Neuronal stem cell (in vitro differentiated cells): ENCODE measurements around the gene NPHP4.

Experiments
- DNase-seq: peaks from one replicate; pipeline ENCODE4 v3.0.0-alpha.2; 2013; ENCODE audit warnings: low spot score
- H2AFZ ChIP-seq: one replicate; pipeline ENCODE4 v1.6.1; 2013; ENCODE audit warnings: mild to moderate bottlenecking, low read length, inconsistent platforms
- H2AK5ac ChIP-seq: 2 replicates; pipeline ENCODE4 v1.6.1; 2013; ENCODE audit warnings: low read depth, mild to moderate bottlenecking, inconsistent platforms, low read length, moderate library complexity, mixed read lengths
- H2BK120ac ChIP-seq: 2 replicates; pipeline ENCODE4 v1.6.1; 2013; ENCODE audit warnings: low read depth, mild to moderate bottlenecking, inconsistent platforms, low read length, moderate library complexity, mixed read lengths
- H2BK12ac ChIP-seq: one replicate; pipeline ENCODE4 v1.6.1; 2013; ENCODE audit warnings: low read length, inconsistent platforms
- H2BK15ac ChIP-seq: 2 replicates; pipeline ENCODE4 v1.6.1; 2013; ENCODE audit warnings: mild to moderate bottlenecking, low read length, inconsistent platforms, mixed read lengths
- H2BK5ac ChIP-seq: one replicate; pipeline ENCODE4 v1.6.1; 2013; ENCODE audit warnings: inconsistent platforms, mild to moderate bottlenecking, low read length, moderate library complexity
- H3K14ac ChIP-seq: one replicate; pipeline ENCODE4 v1.6.1; 2013; ENCODE audit warnings: low read length, inconsistent platforms
- H3K18ac ChIP-seq: 2 replicates; pipeline ENCODE4 v1.6.1; 2013; ENCODE audit warnings: low read length, inconsistent platforms
- H3K23ac ChIP-seq: 2 replicates; pipeline ENCODE4 v1.6.1; 2013; ENCODE audit warnings: low read depth, mild to moderate bottlenecking, mixed read lengths, low read length, inconsistent platforms; ENCODE audit not compliant: poor library complexity
- H3K27ac ChIP-seq: replicated peaks from 3 replicates; pipeline ENCODE4 v1.5.1; 2013; ENCODE audit warnings: low read length, inconsistent platforms
- H3K27me3 ChIP-seq, 3 experiments: 2 replicates each; pipeline ENCODE4 v1.6.1; 2013; ENCODE audit warnings: low read length in 3 of 3, mild to moderate bottlenecking in 2 of 3, inconsistent platforms in 1 of 3, low read depth in 1 of 3, mixed read lengths in 1 of 3, moderate library complexity in 1 of 3; ENCODE audit not compliant: control insufficient read depth in 3 of 3, insufficient read depth in 3 of 3
- H3K36me3 ChIP-seq, 2 donors: replicated peaks in 1 of 2; 2 replicates each; pipeline ENCODE4 v1.6.1; 2013; ENCODE audit warnings: low read length in 2 of 2; ENCODE audit not compliant: control insufficient read depth in 2 of 2, insufficient read depth in 2 of 2
- H3K4ac ChIP-seq: 2 replicates; pipeline ENCODE4 v1.6.1; 2013; ENCODE audit warnings: inconsistent platforms, mild to moderate bottlenecking, low read length, moderate library complexity
- H3K4me1 ChIP-seq, 2 donors: 1 replicate in 1 of 2; 2 replicates in 1 of 2; pipeline ENCODE4 v1.6.1; 2013; ENCODE audit warnings: low read length in 2 of 2, low read depth in 1 of 2; ENCODE audit not compliant: control insufficient read depth in 2 of 2, insufficient read depth in 1 of 2
- H3K4me2 ChIP-seq: one replicate; pipeline ENCODE4 v1.6.1; 2013; ENCODE audit warnings: mild to moderate bottlenecking, low read length, inconsistent platforms; ENCODE audit not compliant: insufficient read depth, poor library complexity, severe bottlenecking
- H3K4me3 ChIP-seq, 2 donors: 2 replicates each; pipeline ENCODE4 v1.5.1; 2013; ENCODE audit warnings: low read length in 2 of 2, mild to moderate bottlenecking in 2 of 2, inconsistent platforms in 1 of 2, moderate library complexity in 1 of 2
- H3K79me1 ChIP-seq: one replicate; pipeline ENCODE4 v1.6.1; 2013; ENCODE audit warnings: low read depth, mild to moderate bottlenecking, inconsistent platforms, low read length, moderate library complexity
- H3K9ac ChIP-seq: one replicate; pipeline ENCODE4 v1.6.1; 2013; ENCODE audit warnings: mild to moderate bottlenecking, low read depth, low read length, inconsistent platforms; ENCODE audit not compliant: poor library complexity
- H3K9me3 ChIP-seq, 2 donors: replicated peaks in 1 of 2; 2 replicates each; pipeline versions ENCODE3 to v1.6.1; 2013; ENCODE audit warnings: low read length in 2 of 2, mild to moderate bottlenecking in 2 of 2, inconsistent platforms in 1 of 2, low read depth in 1 of 2, mixed read lengths in 1 of 2, moderate library complexity in 1 of 2; ENCODE audit not compliant: control insufficient read depth in 2 of 2, insufficient read depth in 1 of 2
- H4K8ac ChIP-seq: one replicate; pipeline ENCODE4 v1.6.1; 2013; ENCODE audit warnings: low read depth, mild to moderate bottlenecking, inconsistent platforms, low read length, moderate library complexity
- H4K91ac ChIP-seq: one replicate; pipeline ENCODE4 v1.6.1; 2013; ENCODE audit warnings: low read length, low read depth, mild to moderate bottlenecking, inconsistent platforms; ENCODE audit not compliant: poor library complexity
- WGBS, 2 donors: extraction: QIAGEN DNeasy Blood & Tissue Kit; methylation state at CpG; one replicate each; pipeline ENCODE4 v1.1.7; 2013; ENCODE audit warnings: missing lambda C conversion rate in 2 of 2, mixed read lengths in 1 of 2; ENCODE audit not compliant: insufficient read length in 2 of 2, insufficient replicate concordance in 1 of 2; ENCODE audit errors: extremely low coverage in 2 of 2; 5-methylcytosine and 5-hydroxymethylcytosine counted together

The NPHP4 gene

GRCh38 chr1:5905436-5905835 lies 86.8 kb downstream of the NPHP4 start:
- H2BK15ac ChIP-seq, result no peak overlapping the region
- no peak overlapping the region for H3K18ac ChIP-seq
- H3K9me3 ChIP-seq, result no peaks in the 10 kb centered on the region
- no peak for DNase-seq
- no CpG with 5 or more reads among the region's 12 CpGs for WGBS, 2 donors
- H3K4me2 ChIP-seq, result no peak overlapping the region
- no peaks in the 10 kb centered on the region for H3K79me1 ChIP-seq
- H4K8ac ChIP-seq, result no peak overlapping the region
- no peak overlapping the region for H2BK120ac ChIP-seq
- no peak overlapping the region for H3K9ac ChIP-seq
- no peak overlapping the region for H2BK12ac ChIP-seq
- H3K27me3 ChIP-seq, result no peaks in the 10 kb centered on the region
- no peak overlapping the region for H2BK5ac ChIP-seq
- H4K91ac ChIP-seq, result no peak overlapping the region
- H3K4me1 ChIP-seq, result peaks cover 0 to 2% of the 10 kb centered on the region in 2 donors
- H3K14ac ChIP-seq, result no peak overlapping the region
- H2AFZ ChIP-seq, result no peak overlapping the region
- H3K36me3 ChIP-seq, result peaks cover 13 to 32% of the 10 kb centered on the region in 2 donors
- H2AK5ac ChIP-seq, result no peak overlapping the region
- H3K23ac ChIP-seq, result peak overlapping the region; percentile 25
- no peak overlapping the region for H3K27ac ChIP-seq
- H3K4ac ChIP-seq, result no peak overlapping the region
- no peak overlapping the region for H3K4me3 ChIP-seq

GRCh38 chr1:5904551-5904950 lies 87.7 kb downstream of the NPHP4 start:
- H2AFZ ChIP-seq, result no peak overlapping the region

GRCh38 chr1:5903680-5904079 lies 88.5 kb downstream of the NPHP4 start:
- Histone ChIP-seq H2AK5ac (no peak overlapping the region), H3K79me1 (no peaks in the 10 kb centered on the region), H3K9me3 (no peaks in the 10 kb centered on the region), H3K4me3 (no peak overlapping the region), H2BK15ac (no peak overlapping the region), H2BK12ac (no peak overlapping the region), H4K8ac (no peak overlapping the region), H3K23ac (no peak overlapping the region), H3K4me1 (peaks cover 0 to 2% of the 10 kb centered on the region in 2 donors), H4K91ac (no peak overlapping the region), H3K18ac (no peak overlapping the region), H2BK5ac (no peak overlapping the region), H3K36me3 (peaks cover 13 to 35% of the 10 kb centered on the region in 2 donors), H3K4ac (no peak overlapping the region), H3K4me2 (no peak overlapping the region), H3K27ac (no peak overlapping the region), H2BK120ac (no peak overlapping the region), H2AFZ (no peak overlapping the region), H3K9ac (no peak overlapping the region), H3K14ac (no peak overlapping the region), H3K27me3 (no peaks in the 10 kb centered on the region)
- WGBS, 2 donors, result no CpG with 5 or more reads among the region's 8 CpGs
- no peak for DNase-seq

More at GRCh38 chr1:5904551-5904950, 87.7 kb downstream of the NPHP4 start:
- Histone ChIP-seq H2BK120ac (no peak overlapping the region), H3K4ac (no peak overlapping the region), H2BK12ac (no peak overlapping the region), H3K4me3 (peak overlapping the region in 1 of 2 donors; percentile 59), H3K27ac (no peak overlapping the region), H3K36me3 (peaks cover 13 to 35% of the 10 kb centered on the region in 2 donors), H3K14ac (no peak overlapping the region), H2AK5ac (no peak overlapping the region), H4K91ac (no peak overlapping the region), H2BK15ac (no peak overlapping the region), H2BK5ac (no peak overlapping the region), H3K18ac (no peak overlapping the region), H3K4me2 (no peak overlapping the region), H4K8ac (no peak overlapping the region), H3K4me1 (peaks cover 0 to 2% of the 10 kb centered on the region in 2 donors), H3K27me3 (no peaks in the 10 kb centered on the region), H3K9ac (no peak overlapping the region), H3K79me1 (no peaks in the 10 kb centered on the region), H3K9me3 (no peaks in the 10 kb centered on the region), H3K23ac (peak overlapping the region; percentile 70)
- DNase-seq, result no peak
- no CpG with 5 or more reads among the region's 12 CpGs for WGBS, 2 donors

GRCh38 chr1:5903031-5903430 lies 89.2 kb downstream of the NPHP4 start:
- no peak overlapping the region for H3K4ac ChIP-seq
- peak overlapping the region; percentile 24 for H3K9ac ChIP-seq
- no peak overlapping the region for H2BK15ac ChIP-seq
- no peak overlapping the region for H3K4me3 ChIP-seq
- WGBS, 2 donors, result no CpG with 5 or more reads among the region's 5 CpGs
- no peak overlapping the region for H3K18ac ChIP-seq
- H4K8ac ChIP-seq, result no peak overlapping the region
- H4K91ac ChIP-seq, result no peak overlapping the region
- H3K79me1 ChIP-seq, result no peaks in the 10 kb centered on the region
- H3K27ac ChIP-seq, result no peak overlapping the region
- H3K27me3 ChIP-seq, result no peaks in the 10 kb centered on the region
- H3K23ac ChIP-seq, result no peak overlapping the region
- H3K4me1 ChIP-seq, result peaks cover 0 to 2% of the 10 kb centered on the region in 2 donors
- no peak overlapping the region for H2AFZ ChIP-seq
- DNase-seq, result no peak
- H2BK12ac ChIP-seq, result no peak overlapping the region
- H3K4me2 ChIP-seq, result no peak overlapping the region
- H2BK5ac ChIP-seq, result no peak overlapping the region
- no peak overlapping the region for H2AK5ac ChIP-seq
- no peak overlapping the region for H2BK120ac ChIP-seq
- no peaks in the 10 kb centered on the region for H3K9me3 ChIP-seq
- no peak overlapping the region for H3K14ac ChIP-seq
- H3K36me3 ChIP-seq, result peaks cover 10 to 35% of the 10 kb centered on the region in 2 donors
